Keratinocyte (primary cell): ENCODE measurements around the gene STOX2. TPM values are rescaled to one million over a fixed set of nuclear protein-coding genes. Genes with fewer than 3 reads are reported as not detected.

Experiments
- DNase-seq: peaks from one replicate; pipeline ENCODE4 v3.0.0-alpha.2; 2011; ENCODE audit warnings: low read depth, missing footprints, low spot score
- FAIRE-seq: peaks from 2 replicates; lab custom pipeline; 2011; peaks lifted over from hg19 to GRCh38; lab: Jason Lieb, UNC
- H2AFZ ChIP-seq: 2 replicates; pipeline ENCODE4 v1.6.0; 2012; ENCODE audit warnings: low read length, control low read depth, inconsistent platforms; ENCODE audit not compliant: control insufficient read depth
- H3K27ac ChIP-seq: 2 replicates; pipeline ENCODE4 v1.5.1; 2011; ENCODE audit warnings: low read length; ENCODE audit not compliant: control insufficient read depth, insufficient read depth
- H3K27me3 ChIP-seq: 3 replicates; pipeline ENCODE4 v1.6.0; 2011; ENCODE audit warnings: low read length; ENCODE audit not compliant: control insufficient read depth, insufficient read depth; ENCODE audit errors: extremely low read depth
- H3K36me3 ChIP-seq, 2 experiments: 2 replicates in 1 of 2; 3 replicates in 1 of 2; pipeline ENCODE4 v1.5.1; 2011; ENCODE audit warnings: low read length in 2 of 2, mild to moderate bottlenecking in 1 of 2; ENCODE audit not compliant: control insufficient read depth in 2 of 2, insufficient read depth in 2 of 2; ENCODE audit errors: extremely low read depth in 1 of 2
- H3K4me1 ChIP-seq: 3 replicates; pipeline ENCODE4 v1.5.1; 2011; ENCODE audit warnings: low read length; ENCODE audit not compliant: control insufficient read depth, insufficient read depth; ENCODE audit errors: extremely low read depth
- H3K4me2 ChIP-seq: 3 replicates; pipeline ENCODE4 v1.6.0; 2011; ENCODE audit warnings: low read depth, low read length; ENCODE audit not compliant: control insufficient read depth, insufficient read depth; ENCODE audit errors: extremely low read depth
- H3K4me3 ChIP-seq, 3 experiments: fragments of 200-600 bp in 1 of 3; sonication (generic) in 1 of 3; 2 replicates in 2 of 3; 3 replicates in 1 of 3; pipeline ENCODE4 v1.5.1; 2011 to 2016; ENCODE audit warnings: low read length in 3 of 3, mild to moderate bottlenecking in 3 of 3, control low read depth in 2 of 3, inconsistent platforms in 1 of 3, low read depth in 1 of 3, mixed read lengths in 1 of 3, mixed run types in 1 of 3, moderate library complexity in 1 of 3; ENCODE audit not compliant: control insufficient read depth in 2 of 3, insufficient read depth in 2 of 3; ENCODE audit errors: extremely low read depth in 1 of 3
- H3K79me2 ChIP-seq: 2 replicates; pipeline ENCODE4 v1.6.0; 2012; ENCODE audit warnings: low read length; ENCODE audit not compliant: control insufficient read depth, insufficient read depth
- H3K9ac ChIP-seq: 3 replicates; pipeline ENCODE4 v1.6.0; 2011; ENCODE audit warnings: low read length; ENCODE audit not compliant: control insufficient read depth, insufficient read depth; ENCODE audit errors: extremely low read depth
- H3K9me1 ChIP-seq: 3 replicates; pipeline ENCODE4 v1.6.0; 2011; ENCODE audit warnings: low read length; ENCODE audit not compliant: control insufficient read depth, insufficient read depth; ENCODE audit errors: extremely low read depth
- H3K9me3 ChIP-seq: 2 replicates; pipeline ENCODE4 v1.5.1; 2012; ENCODE audit warnings: low read depth, low read length; ENCODE audit not compliant: control insufficient read depth
- H4K20me1 ChIP-seq: 3 replicates; pipeline ENCODE4 v1.6.0; 2011; ENCODE audit warnings: low read length; ENCODE audit not compliant: control insufficient read depth, insufficient read depth; ENCODE audit errors: extremely low read depth
- CTCF ChIP-seq, 3 experiments: IDR thresholded peaks in 1 of 3; conservative IDR thresholded peaks in 1 of 3; optimal IDR thresholded peaks in 1 of 3; 2 replicates in 2 of 3; 3 replicates in 1 of 3; pipeline versions ENCODE3 to v1.5.1; 2011; ENCODE audit warnings: low read length in 3 of 3, mild to moderate bottlenecking in 3 of 3, moderate library complexity in 2 of 3, control low read depth in 1 of 3, inconsistent platforms in 1 of 3; ENCODE audit not compliant: insufficient read depth in 2 of 3; ENCODE audit errors: extremely low read depth in 1 of 3
- EZH2 ChIP-seq: IDR thresholded peaks from one replicate; pipeline ENCODE4 v1.6.1; 2012; ENCODE audit warnings: inconsistent platforms, mild to moderate bottlenecking, low read length, moderate library complexity
- dilution Hi-C: fragments of 300-500 bp; cut with MboI; formaldehyde crosslinking; loops from one replicate; pipeline ENCODE4 v1.7.0; 2020; ENCODE audit warnings: low sequenced_read_pairs; ENCODE audit not compliant: extremely low pct_ligation_motif_present
- polyA plus RNA-seq, 5 experiments: library from polyadenylated mRNA; depleted of rRNA in 3 of 5; stranded (reverse) in 3 of 5; stranded (forward) in 1 of 5; unstranded in 1 of 5; fragments of >200 nt; gene quantifications; 1 replicate in 1 of 5; 2 replicates in 3 of 5; 3 replicates in 1 of 5; pipeline versions ENCODE4 v1.2.1 to v1.2.3, GENCODE V29; 2011 to 2012; ENCODE audit warnings: missing spikeins in 2 of 5, low read depth in 1 of 5, low replicate concordance in 1 of 5

The STOX2 gene
- polyA plus RNA-seq, 1 donor (not counting 4 experiments of a cell fraction or from before 2014, with no cell fraction given) = 1.6 TPM

- Histone ChIP-seq H3K9me1 (no peaks in the 10 kb centered on the region), H3K27ac (no peak overlapping the region), H3K4me1 (peaks cover 6% of the 10 kb centered on the region), H3K79me2 (no peaks in the 10 kb centered on the region), H3K4me2 (no peak overlapping the region), H3K9me3 (no peaks in the 10 kb centered on the region), H3K9ac (no peak overlapping the region), H3K36me3 (no peaks in the 10 kb centered on the region), H2AFZ (no peak overlapping the region), H3K27me3 (peaks cover 35% of the 10 kb centered on the region), H3K4me3 (no peak overlapping the region), H4K20me1 (no peaks in the 10 kb centered on the region)
- dilution Hi-C loops = no loop called here
- DNase-seq = no peak
- no peak for TF ChIP-seq EZH2
- no peak for TF ChIP-seq CTCF (optimal IDR thresholded peaks at IDR 0.05 in 1 of 3, IDR thresholded peaks at IDR 0.05 in 1 of 3, conservative IDR thresholded peaks at IDR 0.05 in 1 of 3; ENCODE audit: extremely low read depth in 1 of 3, insufficient read depth in 2 of 3, low read length in 3 of 3)
- FAIRE-seq = peak; percentile 13
Observed at GRCh38 chr4:183907871-183908683, 3.0 kb downstream of the STOX2 start.

GRCh38 chr4:183909187-183909586 lies 4.1 kb downstream of the STOX2 start:
- Histone ChIP-seq H3K4me2 (no peak overlapping the region), H3K4me3 (no peak overlapping the region), H3K9me3 (no peaks in the 10 kb centered on the region), H3K9ac (no peak overlapping the region), H3K36me3 (no peaks in the 10 kb centered on the region), H3K4me1 (peaks cover 2% of the 10 kb centered on the region), H4K20me1 (no peaks in the 10 kb centered on the region), H3K27ac (no peak overlapping the region), H2AFZ (no peak overlapping the region), H3K9me1 (no peaks in the 10 kb centered on the region), H3K79me2 (no peaks in the 10 kb centered on the region), H3K27me3 (peaks cover 35% of the 10 kb centered on the region)
- FAIRE-seq = no peak
- dilution Hi-C loops = no loop called here
- DNase-seq = no peak
- TF ChIP-seq CTCF (optimal IDR thresholded peaks at IDR 0.05 in 1 of 3, IDR thresholded peaks at IDR 0.05 in 1 of 3, conservative IDR thresholded peaks at IDR 0.05 in 1 of 3; ENCODE audit: extremely low read depth in 1 of 3, insufficient read depth in 2 of 3, low read length in 3 of 3) (no peak), EZH2 (no peak)
